Tibial artery (tissue), 4 donors: Measurements from ENCODE around the gene TMEM255B.

Experiments
- DNase-seq, 2 donors: peaks; one replicate each; pipeline ENCODE4 v3.0.0-alpha.2; 2019
- H3K27ac ChIP-seq, 2 donors: fragments of 200-600 bp; sonication (generic) in 1 of 2; 1 replicate in 1 of 2; 2 replicates in 1 of 2; pipeline ENCODE4 v1.5.1; 2018 to 2019; ENCODE audit warnings: mild to moderate bottlenecking in 1 of 2
- H3K27me3 ChIP-seq, 2 donors: fragments of 200-600 bp; sonication (generic) in 1 of 2; one replicate each; pipeline versions ENCODE4 v1.5.1 to v1.6.0; 2016 to 2019
- H3K36me3 ChIP-seq, 3 donors: fragments of 200-600 bp; sonication (generic) in 2 of 3; one replicate each; pipeline ENCODE4 v1.5.1; 2016 to 2019; ENCODE audit warnings: mild to moderate bottlenecking in 2 of 3
- H3K4me1 ChIP-seq, 4 donors: fragments of 200-600 bp; sonication (generic) in 2 of 4; 1 replicate in 3 of 4; 2 replicates in 1 of 4; pipeline ENCODE4 v1.5.1; 2016 to 2019
- H3K4me3 ChIP-seq, 2 donors: fragments of 200-600 bp; sonication (generic) in 1 of 2; 1 replicate in 1 of 2; 2 replicates in 1 of 2; pipeline ENCODE4 v1.5.1; 2018 to 2019; ENCODE audit warnings: mild to moderate bottlenecking in 2 of 2
- H3K9me3 ChIP-seq, 3 donors: fragments of 200-600 bp; sonication (generic) in 1 of 3; one replicate each; pipeline ENCODE4 v1.5.1; 2016 to 2019
- intact Hi-C: fragments of 100-400 bp; cut with DNase I; formaldehyde crosslinking; loops from one replicate; pipeline ENCODE4 v1.15.0; 2023; ENCODE audit warnings: low total_unique reads
- TF ChIP-seq, protein P1 (sequence below), 2 experiments: fragments of 200-600 bp in 1 of 2; fragments of 450-650 bp in 1 of 2; IDR thresholded peaks; one replicate each; pipeline ENCODE4 v1.5.1; 2017 to 2019; ENCODE audit warnings: antibody characterized with exemption in 2 of 2, mild to moderate bottlenecking in 1 of 2, moderate library complexity in 1 of 2

TMEM255B gene

DNA sequence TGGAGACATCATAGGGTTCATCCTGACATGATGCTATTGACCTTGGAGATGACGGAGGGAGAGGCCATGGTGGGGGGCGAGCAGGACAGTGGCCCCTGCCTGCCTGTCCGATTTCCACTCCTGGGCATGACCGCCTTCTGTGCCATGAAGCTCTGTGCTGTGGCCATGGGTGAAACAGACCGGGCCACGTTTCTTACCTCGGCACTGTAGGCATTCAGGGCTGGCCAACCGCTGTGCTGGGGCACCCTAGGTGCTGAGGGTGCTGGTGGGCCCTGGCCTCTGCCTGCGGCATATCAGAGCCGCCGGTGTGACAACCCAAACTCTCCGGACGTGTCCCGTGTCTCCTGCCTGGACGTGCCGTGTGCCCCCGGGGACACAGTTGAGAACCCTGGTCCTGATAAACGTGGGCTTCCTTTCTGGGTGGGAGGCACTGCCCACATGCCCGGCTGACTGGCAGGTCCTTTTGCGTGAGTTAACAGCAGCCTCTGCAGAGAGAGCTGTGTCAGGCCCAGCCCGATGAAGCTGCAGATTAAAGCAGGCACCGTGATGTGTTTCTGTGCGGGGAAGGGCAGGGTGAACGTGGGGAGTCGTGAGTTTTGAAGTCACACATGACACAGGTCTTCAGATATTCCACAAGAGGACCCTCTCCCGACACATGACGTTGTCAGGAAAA, 46.5 kb downstream of the TMEM255B start:
- DNase-seq, result no peak
- TF ChIP-seq, protein P1, sequence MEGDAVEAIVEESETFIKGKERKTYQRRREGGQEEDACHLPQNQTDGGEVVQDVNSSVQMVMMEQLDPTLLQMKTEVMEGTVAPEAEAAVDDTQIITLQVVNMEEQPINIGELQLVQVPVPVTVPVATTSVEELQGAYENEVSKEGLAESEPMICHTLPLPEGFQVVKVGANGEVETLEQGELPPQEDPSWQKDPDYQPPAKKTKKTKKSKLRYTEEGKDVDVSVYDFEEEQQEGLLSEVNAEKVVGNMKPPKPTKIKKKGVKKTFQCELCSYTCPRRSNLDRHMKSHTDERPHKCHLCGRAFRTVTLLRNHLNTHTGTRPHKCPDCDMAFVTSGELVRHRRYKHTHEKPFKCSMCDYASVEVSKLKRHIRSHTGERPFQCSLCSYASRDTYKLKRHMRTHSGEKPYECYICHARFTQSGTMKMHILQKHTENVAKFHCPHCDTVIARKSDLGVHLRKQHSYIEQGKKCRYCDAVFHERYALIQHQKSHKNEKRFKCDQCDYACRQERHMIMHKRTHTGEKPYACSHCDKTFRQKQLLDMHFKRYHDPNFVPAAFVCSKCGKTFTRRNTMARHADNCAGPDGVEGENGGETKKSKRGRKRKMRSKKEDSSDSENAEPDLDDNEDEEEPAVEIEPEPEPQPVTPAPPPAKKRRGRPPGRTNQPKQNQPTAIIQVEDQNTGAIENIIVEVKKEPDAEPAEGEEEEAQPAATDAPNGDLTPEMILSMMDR (IDR thresholded peaks at IDR 0.05), result no peak
- H3K4me1 ChIP-seq, result peaks cover 0 to 12% (median 5%) of the 10 kb centered on the region in 4 donors
- peaks cover 0 to 11% of the 10 kb centered on the region in 2 donors for H3K27me3 ChIP-seq
- intact Hi-C loops, result no loop called here
- peaks cover 0 to 10% (median 6%) of the 10 kb centered on the region in 3 donors for H3K9me3 ChIP-seq
- no peak overlapping the region for H3K4me3 ChIP-seq
- H3K36me3 ChIP-seq, result no peaks in the 10 kb centered on the region
- no peak overlapping the region for H3K27ac ChIP-seq

DNA sequence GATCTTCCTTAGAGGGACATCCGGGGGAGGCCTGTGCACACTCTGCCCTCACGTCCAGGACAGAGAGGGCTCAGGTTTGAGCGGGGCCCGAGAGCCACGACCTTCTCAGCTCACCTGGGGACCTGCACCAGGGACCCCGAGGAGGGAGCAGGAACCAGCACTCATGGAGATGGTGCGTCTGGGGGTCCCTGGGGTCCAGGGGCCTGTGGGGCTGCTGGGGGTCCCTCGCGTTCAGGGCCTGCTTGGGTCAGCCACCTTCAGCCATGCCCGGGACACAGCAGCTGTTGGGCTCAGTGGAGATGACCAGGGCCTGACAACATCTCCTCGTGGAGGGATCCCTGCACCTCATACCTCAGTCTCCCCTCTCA, 47.1 kb downstream of the TMEM255B start:
- H3K36me3 ChIP-seq, result no peaks in the 10 kb centered on the region
- intact Hi-C loops, result no loop called here
- peaks cover 0 to 12% (median 5%) of the 10 kb centered on the region in 4 donors for H3K4me1 ChIP-seq
- H3K27me3 ChIP-seq, result peaks cover 0 to 9% of the 10 kb centered on the region in 2 donors
- H3K4me3 ChIP-seq, result no peak overlapping the region
- H3K27ac ChIP-seq, result no peak overlapping the region
- TF ChIP-seq, protein P1 (IDR thresholded peaks at IDR 0.05), result no peak
- DNase-seq, result no peak
- H3K9me3 ChIP-seq, result peaks cover 0 to 10% (median 6%) of the 10 kb centered on the region in 3 donors

DNA sequence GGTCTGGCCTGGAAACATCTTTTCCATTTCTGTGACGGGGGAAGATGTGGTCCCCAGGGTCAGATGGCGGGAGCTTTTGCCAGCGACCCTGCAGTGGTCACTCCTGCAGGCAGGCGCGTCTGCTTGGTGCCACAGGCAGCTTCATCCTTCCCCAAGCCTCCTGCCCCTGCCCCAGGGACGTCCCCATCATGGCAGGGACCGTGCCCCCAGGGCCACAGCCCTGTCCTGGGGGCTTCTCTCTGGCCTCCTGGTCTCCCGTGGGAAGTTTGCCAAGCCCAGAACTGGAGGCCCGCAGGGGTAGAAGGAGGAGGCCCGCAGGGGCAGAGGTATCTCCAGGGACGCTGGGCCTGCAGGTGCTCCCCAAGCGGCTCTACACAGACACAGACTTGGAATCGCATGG, 47.5 kb downstream of the TMEM255B start:
- no peaks in the 10 kb centered on the region for H3K36me3 ChIP-seq
- H3K4me1 ChIP-seq, result peaks cover 0 to 12% (median 5%) of the 10 kb centered on the region in 4 donors
- no peak overlapping the region for H3K4me3 ChIP-seq
- DNase-seq, result no peak
- H3K9me3 ChIP-seq, result peaks cover 0 to 10% (median 6%) of the 10 kb centered on the region in 3 donors
- intact Hi-C loops, result no loop called here
- TF ChIP-seq, protein P1 (IDR thresholded peaks at IDR 0.05), result no peak
- H3K27ac ChIP-seq, result no peak overlapping the region
- peaks cover 0 to 6% of the 10 kb centered on the region in 2 donors for H3K27me3 ChIP-seq

DNA sequence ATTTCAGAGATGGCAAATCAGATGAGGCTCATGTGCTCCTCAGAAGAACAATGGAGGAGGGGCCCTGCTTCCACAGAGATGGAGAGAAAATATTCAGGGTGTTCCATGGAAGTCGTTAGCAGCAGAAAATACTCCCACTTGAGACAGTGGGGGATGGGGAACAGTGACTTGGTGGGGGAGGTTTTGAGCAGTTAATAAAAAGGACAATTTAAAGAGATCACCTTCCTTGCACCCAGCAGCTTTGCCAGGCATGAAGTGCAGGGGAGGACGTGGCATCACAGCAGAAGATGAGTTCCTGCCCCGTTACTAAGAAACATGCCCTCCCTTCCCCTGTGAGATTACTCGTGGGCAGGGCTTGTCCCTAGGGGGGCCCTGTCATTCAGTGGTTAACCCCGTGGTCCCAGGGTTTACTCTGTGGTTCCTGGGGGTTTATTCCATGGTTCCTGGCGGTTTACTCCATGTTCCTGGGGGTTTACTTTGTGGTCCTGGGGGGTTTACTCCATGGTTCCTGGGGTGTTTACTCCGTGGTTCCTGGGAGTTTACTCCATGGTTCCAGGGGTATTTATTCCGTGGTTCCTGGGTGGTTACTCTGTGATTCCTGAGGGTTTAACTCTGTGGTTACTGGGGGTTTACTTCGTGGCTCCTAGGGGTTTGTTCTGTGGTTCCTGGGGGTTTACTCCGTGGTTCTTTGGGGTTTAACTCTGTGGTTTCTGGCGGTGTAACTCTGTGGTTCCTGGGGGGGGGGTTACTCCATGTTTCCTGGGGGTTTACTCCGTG, 49.2 kb downstream of the TMEM255B start:
- Histone ChIP-seq H3K4me3 (no peak overlapping the region), H3K4me1 (peaks cover 0 to 3% (median 0%) of the 10 kb centered on the region in 4 donors), H3K36me3 (no peaks in the 10 kb centered on the region), H3K27me3 (peaks cover 0 to 6% of the 10 kb centered on the region in 2 donors), H3K9me3 (peaks cover 0 to 10% (median 6%) of the 10 kb centered on the region in 3 donors), H3K27ac (no peak overlapping the region)
- TF ChIP-seq, protein P1 (IDR thresholded peaks at IDR 0.05), result no peak
- no peak for DNase-seq
- intact Hi-C loops, result no loop called here

DNA sequence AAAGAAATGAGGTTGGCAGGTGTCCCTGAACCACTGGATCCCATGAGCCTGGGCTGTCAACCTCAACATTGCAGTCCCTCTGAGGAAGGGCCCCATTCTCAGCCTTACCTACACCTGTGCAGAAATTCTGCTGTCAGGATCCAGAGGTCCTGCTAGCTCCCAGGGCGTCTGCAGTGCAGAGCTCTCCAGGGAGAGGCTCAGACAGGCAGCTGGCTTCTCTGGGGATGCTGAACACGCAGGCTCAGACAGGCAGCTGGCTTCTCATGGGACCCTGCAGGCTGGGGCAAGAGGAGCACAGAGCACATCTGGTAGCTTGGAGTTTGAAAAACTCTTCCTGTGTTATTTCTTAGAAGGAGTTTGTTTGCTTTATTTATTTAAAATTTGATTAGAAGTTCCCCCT, 50.9 kb downstream of the TMEM255B start:
- Histone ChIP-seq H3K9me3 (peaks cover 0 to 10% (median 6%) of the 10 kb centered on the region in 3 donors), H3K4me3 (no peak overlapping the region), H3K4me1 (peaks cover 0 to 19% (median 6%) of the 10 kb centered on the region in 4 donors), H3K36me3 (no peaks in the 10 kb centered on the region), H3K27me3 (peaks cover 0 to 3% of the 10 kb centered on the region in 2 donors), H3K27ac (no peak overlapping the region)
- no peak for DNase-seq
- intact Hi-C loops, result no loop called here
- TF ChIP-seq, protein P1 (IDR thresholded peaks at IDR 0.05), result no peak
